Ovary (tissue), 9 donors: Measurements from ENCODE around the gene CHGA. TPM values are rescaled to one million over a fixed set of nuclear protein-coding genes. Genes with fewer than 3 reads are reported as not detected.
A peak's percentile ranks its signal among the peaks of the same experiment; 100 is the strongest.

Experiments
- DNase-seq, 5 donors: peaks; one replicate each; pipeline ENCODE4 v3.0.0-alpha.2; 2019 to 2020
- H3K27ac ChIP-seq, 2 donors: fragments of 200-600 bp; one replicate each; pipeline versions ENCODE4 v1.5.1 to v1.8.0; 2019 to 2022
- H3K27me3 ChIP-seq: fragments of 200-600 bp; one replicate; pipeline ENCODE4 v1.8.0; 2022
- H3K36me3 ChIP-seq: fragments of 200-600 bp; sonication (generic); one replicate; pipeline ENCODE4 v1.5.1; 2019
- H3K4me1 ChIP-seq: one replicate; pipeline ENCODE4 v1.8.1; 2013; ENCODE audit warnings: mild to moderate bottlenecking, moderate library complexity; ENCODE audit not compliant: insufficient read depth
- H3K4me3 ChIP-seq: fragments of 200-600 bp; sonication (generic); one replicate; pipeline ENCODE4 v1.5.1; 2017
- H3K9me3 ChIP-seq, 2 donors: fragments of 200-600 bp in 1 of 2; sonication (generic) in 1 of 2; one replicate each; pipeline versions ENCODE4 v1.5.1 to v1.8.1; 2013 to 2019; ENCODE audit warnings: mild to moderate bottlenecking in 1 of 2, moderate library complexity in 1 of 2
- CTCF ChIP-seq, 3 donors: fragments of 450-650 bp in 2 of 3; fragments of 200-600 bp in 1 of 3; IDR thresholded peaks; one replicate each; pipeline versions ENCODE4 v1.5.1 to v1.8.0; 2016 to 2022; ENCODE audit warnings: antibody characterized with exemption in 3 of 3, mild to moderate bottlenecking in 1 of 3
- EP300 ChIP-seq: sonication (generic); formaldehyde crosslinking; IDR thresholded peaks from one replicate; pipeline ENCODE4 v1.6.1; 2017; ENCODE audit warnings: antibody characterized with exemption
- POLR2A ChIP-seq: fragments of 450-650 bp; IDR thresholded peaks from one replicate; pipeline ENCODE4 v1.6.1; 2017; ENCODE audit warnings: antibody characterized with exemption, mild to moderate bottlenecking, moderate library complexity
- WGBS, 3 donors: extraction: QIAGEN DNeasy Blood & Tissue Kit in 1 of 3; methylation state at CpG; one replicate each; pipeline versions ENCODE4 v1.1.5 to v1.1.7; 2013 to 2017; 5-methylcytosine and 5-hydroxymethylcytosine counted together
- intact Hi-C, 4 donors: fragments of 100-400 bp; cut with DNase I; formaldehyde crosslinking; loops; one replicate each; pipeline versions ENCODE4 v1.11.0 to v1.15.1; 2022 to 2023
- polyA plus RNA-seq, 2 donors: library from polyadenylated mRNA; stranded (reverse); fragments of 200-250 nt in 1 of 2; fragments of 350-450 nt in 1 of 2; fragmentation: Illumina TruSeq in 1 of 2; extraction: RNeasy Lipid Tissue Mini Kit (QIAGEN cat#74804) in 1 of 2; gene quantifications; one replicate each; pipeline ENCODE4 v1.2.3, GENCODE V29; 2013 to 2014
- total RNA-seq, 7 donors: library from RNA; depleted of rRNA in 2 of 7; stranded (reverse); fragments of >200 nt in 2 of 7; fragmentation: NEBNext Ultra II Directional in 3 of 7; extraction: Animal tissue kit (Norgen Biotek cat#: 25700) in 3 of 7; gene quantifications; one replicate each; pipeline versions ENCODE4 v1.1.0 to v1.2.4, GENCODE V29; 2016 to 2023
- donor health status: DM: no; HTN: no; CAD: no; lungs with moderate emphysema.
- donor health status: DM: no; HTN: no; CAD: no.
- donor health status: Bipolar disorder and iron deficiency.
- donor health status: DM: yes; HTN: yes; CAD: no.
- donor health status: DM: no; HTN: no; CAD: no.
- donor health status: DM: yes; HTN: yes; CAD: no.

The CHGA gene
- total and polyA plus RNA-seq, 9 donors = 0.13 to 1.6 (median 0.60) TPM; not detected in 2

GRCh38 chr14:92945544-92945943, 22.6 kb downstream of the CHGA start:
- H3K27me3 ChIP-seq = no peaks in the 10 kb centered on the region
- intact Hi-C loops = no loop called here
- DNase-seq = no peak
- H3K36me3 ChIP-seq = no peaks in the 10 kb centered on the region
- no peaks in the 10 kb centered on the region for H3K9me3 ChIP-seq
- H3K4me1 ChIP-seq = peaks cover 2% of the 10 kb centered on the region
- TF ChIP-seq CTCF (IDR thresholded peaks at IDR 0.05) (no peak), POLR2A (no peak), EP300 (no peak)
- H3K27ac ChIP-seq = no peak overlapping the region
- no peak overlapping the region for H3K4me3 ChIP-seq
- 93 to 97% (median 95%) methylated on average over 12 of the region's 12 CpGs for WGBS, 3 donors

GRCh38 chr14:92945959-92946846, 23.3 kb downstream of the CHGA start:
- Histone ChIP-seq H3K4me3 (no peak overlapping the region), H3K27ac (no peak overlapping the region), H3K27me3 (no peaks in the 10 kb centered on the region), H3K4me1 (peaks cover 2% of the 10 kb centered on the region), H3K9me3 (no peaks in the 10 kb centered on the region), H3K36me3 (no peaks in the 10 kb centered on the region)
- no peak for TF ChIP-seq CTCF (IDR thresholded peaks at IDR 0.05)
- no peak for TF ChIP-seq EP300
- no peak for TF ChIP-seq POLR2A
- DNase-seq = peak in 4 of 5 donors; percentile 29 to 63 (median 47)
- 63 to 75% (median 65%) methylated on average over 35 to 38 of the region's 38 CpGs for WGBS, 3 donors
- intact Hi-C loops = no loop called here

GRCh38 chr14:92946847-92947545, 24.0 kb downstream of the CHGA start:
- no peak for TF ChIP-seq POLR2A
- TF ChIP-seq EP300 = no peak
- intact Hi-C loops = no loop called here
- no peaks in the 10 kb centered on the region for H3K36me3 ChIP-seq
- WGBS, 3 donors = 85 to 93% (median 91%) methylated on average over 12 of the region's 12 CpGs
- H3K27me3 ChIP-seq = no peaks in the 10 kb centered on the region
- no peak overlapping the region for H3K4me3 ChIP-seq
- peaks cover 2% of the 10 kb centered on the region for H3K4me1 ChIP-seq
- no peak for DNase-seq
- no peaks in the 10 kb centered on the region for H3K9me3 ChIP-seq
- H3K27ac ChIP-seq = no peak overlapping the region

GRCh38 chr14:92948647-92949046, 25.7 kb downstream of the CHGA start:
- DNase-seq = no peak
- no peak for TF ChIP-seq CTCF (IDR thresholded peaks at IDR 0.05)
- TF ChIP-seq POLR2A = no peak
- no peak for TF ChIP-seq EP300
- intact Hi-C loops = no loop called here
- H3K27ac ChIP-seq = no peak overlapping the region
- no peaks in the 10 kb centered on the region for H3K9me3 ChIP-seq
- no peak overlapping the region for H3K4me3 ChIP-seq
- H3K27me3 ChIP-seq = no peaks in the 10 kb centered on the region
- 87 to 91% (median 89%) methylated on average over 22 of the region's 22 CpGs for WGBS, 3 donors
- H3K36me3 ChIP-seq = no peaks in the 10 kb centered on the region
- H3K4me1 ChIP-seq = peaks cover 2% of the 10 kb centered on the region
